ENCODE results near the gene ZNF488. TPM values are rescaled to one million over a fixed set of nuclear protein-coding genes. Genes with fewer than 3 reads are reported as not detected.

Gene ZNF488
- total RNA-seq, 1 donor from 2014 or later: 2.9 TPM

- peaks cover 9% of the 10 kb centered on the region for H3K27me3 Mint-ChIP-seq (ENCODE audit: low read depth)
- H3K4me3 Mint-ChIP-seq: no peak overlapping the region
- H3K9me3 Mint-ChIP-seq: no peaks in the 10 kb centered on the region
- H3K36me3 Mint-ChIP-seq (ENCODE audit: low read depth): no peaks in the 10 kb centered on the region
- TF ChIP-seq CTCF (conservative IDR thresholded peaks at IDR 0.05): no peak
- no peak overlapping the region for H3K27ac Mint-ChIP-seq (ENCODE audit: unreplicated experiment)
- H3K4me1 Mint-ChIP-seq: peaks cover 5% of the 10 kb centered on the region
- DNase-seq (ENCODE audit: low read depth, low spot score): no peak
Measured at GRCh38 chr10:47335906-47336305, 48.2 kb downstream of the ZNF488 start.

DNA sequence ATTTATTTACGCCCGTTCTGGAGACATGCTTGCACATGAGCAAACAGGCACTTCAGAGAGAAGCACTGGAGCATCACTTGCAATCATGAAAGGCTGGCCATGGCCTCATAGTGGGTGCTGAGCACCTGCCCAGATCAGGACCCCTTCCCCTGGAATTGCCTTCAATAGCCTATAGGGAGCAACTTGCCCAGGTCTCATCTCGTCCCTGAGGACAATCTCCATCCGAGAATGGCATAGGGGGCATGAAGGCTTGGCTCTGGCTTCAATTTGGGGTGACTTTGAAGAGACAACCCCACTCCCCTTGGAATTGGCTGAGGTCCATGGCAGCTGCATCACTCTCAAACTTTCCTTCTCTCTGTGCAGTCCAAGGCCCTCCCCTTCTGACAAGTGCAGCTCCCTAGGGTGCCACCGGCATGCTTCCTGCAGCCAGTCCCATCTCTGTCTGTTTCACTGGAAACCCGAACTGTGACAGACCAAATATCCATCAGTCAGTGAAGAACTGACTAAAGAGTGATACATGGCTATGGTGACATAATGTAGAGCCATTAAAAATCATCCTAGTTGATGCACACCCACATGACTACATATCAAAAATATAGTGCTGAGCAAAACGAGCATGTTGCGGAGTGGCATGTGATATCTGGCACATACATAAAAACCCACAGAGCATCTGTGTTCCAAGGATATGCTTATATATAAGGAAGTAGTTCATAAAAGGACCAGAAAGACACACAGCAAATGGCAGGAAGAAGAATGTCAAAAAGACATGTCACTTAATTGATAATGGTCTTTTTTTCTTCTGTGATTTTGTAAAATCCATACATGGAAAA, 49.4 kb downstream of the ZNF488 start:
- no peak for DNase-seq (ENCODE audit: low read depth, low spot score)
- no peaks in the 10 kb centered on the region for H3K36me3 Mint-ChIP-seq (ENCODE audit: low read depth)
- no peaks in the 10 kb centered on the region for H3K9me3 Mint-ChIP-seq
- H3K4me1 Mint-ChIP-seq: peaks cover 5% of the 10 kb centered on the region
- H3K4me3 Mint-ChIP-seq: no peak overlapping the region
- peak overlapping the region; percentile 6 for H3K27ac Mint-ChIP-seq (ENCODE audit: unreplicated experiment)
- H3K27me3 Mint-ChIP-seq (ENCODE audit: low read depth): peaks cover 9% of the 10 kb centered on the region
- no peak for TF ChIP-seq CTCF (conservative IDR thresholded peaks at IDR 0.05)

DNA sequence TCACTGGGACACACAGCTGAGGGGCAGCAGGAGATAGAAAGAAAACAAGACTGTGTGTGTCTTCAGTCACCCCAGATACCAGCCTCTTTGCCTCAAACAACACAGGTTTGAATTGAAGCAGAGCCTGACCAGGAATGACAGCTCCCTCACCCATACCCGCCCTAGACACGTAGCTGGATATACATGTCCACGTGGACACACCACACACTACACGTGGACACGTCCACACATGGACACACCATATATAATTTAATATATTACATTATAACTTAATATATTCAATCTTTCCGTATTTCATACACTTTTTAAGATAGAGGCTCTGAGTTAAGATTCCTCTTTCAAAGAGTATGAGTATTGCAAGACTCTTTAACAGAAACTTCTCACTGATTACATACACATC, 50.6 kb downstream of the ZNF488 start:
- TF ChIP-seq CTCF (conservative IDR thresholded peaks at IDR 0.05): no peak
- Mint-ChIP-seq H3K27me3 (ENCODE audit: low read depth) (peaks cover 9% of the 10 kb centered on the region), H3K36me3 (ENCODE audit: low read depth) (no peaks in the 10 kb centered on the region), H3K4me1 (peaks cover 5% of the 10 kb centered on the region), H3K4me3 (no peak overlapping the region), H3K9me3 (no peaks in the 10 kb centered on the region), H3K27ac (ENCODE audit: unreplicated experiment) (no peak overlapping the region)
- no peak for DNase-seq (ENCODE audit: low read depth, low spot score)

- peaks cover 9% of the 10 kb centered on the region for H3K27me3 Mint-ChIP-seq (ENCODE audit: low read depth)
- no peak for DNase-seq (ENCODE audit: low read depth, low spot score)
- H3K27ac Mint-ChIP-seq (ENCODE audit: unreplicated experiment): no peak overlapping the region
- H3K36me3 Mint-ChIP-seq (ENCODE audit: low read depth): no peaks in the 10 kb centered on the region
- no peaks in the 10 kb centered on the region for H3K9me3 Mint-ChIP-seq
- no peak for TF ChIP-seq CTCF (conservative IDR thresholded peaks at IDR 0.05)
- H3K4me1 Mint-ChIP-seq: peaks cover 5% of the 10 kb centered on the region
- H3K4me3 Mint-ChIP-seq: no peak overlapping the region
Measured at GRCh38 chr10:47332946-47333345, 51.1 kb downstream of the ZNF488 start.

GRCh38 chr10:47332371-47332770, 51.7 kb downstream of the ZNF488 start:
- Mint-ChIP-seq H3K27ac (ENCODE audit: unreplicated experiment) (no peak overlapping the region), H3K27me3 (ENCODE audit: low read depth) (peaks cover 5% of the 10 kb centered on the region), H3K36me3 (ENCODE audit: low read depth) (no peaks in the 10 kb centered on the region), H3K4me1 (peaks cover 5% of the 10 kb centered on the region), H3K9me3 (no peaks in the 10 kb centered on the region), H3K4me3 (no peak overlapping the region)
- no peak for DNase-seq (ENCODE audit: low read depth, low spot score)
- TF ChIP-seq CTCF (conservative IDR thresholded peaks at IDR 0.05): no peak
